H1 (cell line): ENCODE measurements around the gene RXRA. TPM values are rescaled to one million over a fixed set of nuclear protein-coding genes. Genes with fewer than 3 reads are reported as not detected.

Source experiments
- BRCA1 ChIP-seq: IDR thresholded peaks from 2 replicates; pipeline ENCODE4 v1.6.1; 2012; ENCODE audit warnings: low read depth, low read length, improper control_type of control experiment
- CHD2 ChIP-seq: IDR thresholded peaks from 2 replicates; pipeline ENCODE4 v1.6.1; 2012; ENCODE audit warnings: low read length, improper control_type of control experiment
- FOSL1 ChIP-seq: IDR thresholded peaks from 2 replicates; pipeline ENCODE4 v1.6.1; 2011; ENCODE audit warnings: mild to moderate bottlenecking, low read depth, low read length, moderate library complexity; ENCODE audit not compliant: insufficient read depth
- JUN ChIP-seq: IDR thresholded peaks from 2 replicates; pipeline ENCODE4 v1.6.1; 2011; ENCODE audit warnings: low read depth, mild to moderate bottlenecking, improper control_type of control experiment, low read length
- RXRA ChIP-seq: IDR thresholded peaks from 2 replicates; pipeline ENCODE4 v1.6.1; 2011; ENCODE audit warnings: low read depth, mild to moderate bottlenecking, low read length, moderate library complexity; ENCODE audit not compliant: insufficient read depth
- SUZ12 ChIP-seq: fragments of 200-600 bp; sonication (generic); IDR thresholded peaks from 2 replicates; pipeline ENCODE4 v1.6.1; 2012; ENCODE audit warnings: mild to moderate bottlenecking, inconsistent platforms, low read length, moderate library complexity, mixed read lengths
- TAF7 ChIP-seq: optimal IDR thresholded peaks from 2 replicates; pipeline ENCODE3; 2011; ENCODE audit warnings: low read depth, mild to moderate bottlenecking, inconsistent platforms, low read length, moderate library complexity, borderline replicate concordance
- TCF12 ChIP-seq: IDR thresholded peaks from 2 replicates; pipeline ENCODE4 v1.6.1; 2011; ENCODE audit warnings: low read depth, mild to moderate bottlenecking, low read length
- YY1 ChIP-seq: IDR thresholded peaks from 2 replicates; pipeline ENCODE4 v1.6.1; 2011; ENCODE audit warnings: low read depth, mild to moderate bottlenecking, low read length
- polyA plus RNA-seq, 7 experiments: library from polyadenylated mRNA; depleted of rRNA in 3 of 7; stranded (reverse) in 5 of 7; unstranded in 2 of 7; fragments of >200 nt in 5 of 7; fragments of 200-250 nt in 2 of 7; gene quantifications; 1 replicate in 5 of 7; 2 replicates in 1 of 7; 4 replicates in 1 of 7; pipeline versions ENCODE4 v1.2.1 to v1.2.3, GENCODE V29; 2011 to 2013; ENCODE audit warnings: missing spikeins in 2 of 7, mixed read lengths in 2 of 7
- total RNA-seq: library from RNA; stranded (reverse); fragmentation: NEBNext Ultra II Directional; extraction: Animal tissue kit (Norgen Biotek cat#: 25700); gene quantifications from 2 replicates; pipeline ENCODE4 v1.2.1, GENCODE V29; 2021

RXRA gene
- total and polyA plus RNA-seq, 2 of the 8 experiments (the other 6 are each of a cell fraction or from before 2014, with no cell fraction given): 9.8 to 29.4 TPM

GRCh38 chr9:134318941-134319305, 7.3 kb upstream of the RXRA start (continued):
- TF ChIP-seq JUN: no peak
- no peak for TF ChIP-seq RXRA
- TF ChIP-seq TCF12: no peak
- no peak for TF ChIP-seq YY1
- TF ChIP-seq BRCA1: no peak
- TF ChIP-seq CHD2: no peak
- TF ChIP-seq TAF7: no peak
- TF ChIP-seq FOSL1: no peak
- TF ChIP-seq SUZ12: no peak
